Naive thymus-derived CD8-positive, alpha-beta T cell (primary cell): Measurements from ENCODE around the gene AQP2. TPM values are rescaled to one million over a fixed set of nuclear protein-coding genes. Genes with fewer than 3 reads are reported as not detected.

Experiments
- ATAC-seq, 2 donors: fragments of 150-1000 bp; cut with Tn5 transposase in 1 of 2; sonication (Bioruptor Pico), chemical (Tn5 transposase) in 1 of 2; 1 replicate in 1 of 2; 2 replicates in 1 of 2; pipeline ENCODE4 v1.10.0; 2021; ENCODE audit warnings: mild to moderate bottlenecking in 2 of 2, moderate library complexity in 2 of 2
- POLR2A ChIA-PET: fragments of 350-600 bp; sonication (Branson Sonifier 250); formaldehyde crosslinking; loops from one replicate; lab custom pipeline; 2021; ENCODE audit warnings: antibody characterized with exemption; lab: Charles Lee
- DNase-seq, 10 donors: peaks; one replicate each; pipeline versions ENCODE4 v3.0.0 to v3.0.0-alpha.2; 2020 to 2022
- H3K27ac Mint-ChIP-seq, 10 donors: one replicate each; pipeline ENCODE4 v1.8.0; 2020 to 2022; ENCODE audit warnings: mild to moderate bottlenecking in 10 of 10, mixed read lengths in 10 of 10, moderate library complexity in 4 of 10, inconsistent platforms in 1 of 10
- H3K27me3 Mint-ChIP-seq, 5 donors: one replicate each; pipeline ENCODE4 v1.8.0; 2021 to 2022; ENCODE audit warnings: mixed read lengths in 5 of 5
- H3K36me3 Mint-ChIP-seq, 3 donors: one replicate each; pipeline ENCODE4 v1.8.0; 2020 to 2022; ENCODE audit warnings: mixed read lengths in 3 of 3, mild to moderate bottlenecking in 2 of 3, inconsistent platforms in 1 of 3
- H3K4me1 Mint-ChIP-seq, 4 donors: one replicate each; pipeline ENCODE4 v1.8.0; 2021 to 2022; ENCODE audit warnings: mixed read lengths in 4 of 4
- H3K4me3 Mint-ChIP-seq, 10 donors: one replicate each; pipeline ENCODE4 v1.8.0; 2020 to 2022; ENCODE audit warnings: mild to moderate bottlenecking in 10 of 10, mixed read lengths in 10 of 10, moderate library complexity in 6 of 10, inconsistent platforms in 1 of 10
- H3K9me3 Mint-ChIP-seq, 9 donors: one replicate each; pipeline ENCODE4 v1.8.0; 2020 to 2022; ENCODE audit warnings: mixed read lengths in 9 of 9, mild to moderate bottlenecking in 3 of 9, inconsistent platforms in 1 of 9, moderate library complexity in 1 of 9
- polyA plus RNA-seq, 3 donors: library from polyadenylated mRNA; unstranded; fragments of 300-500 nt; fragmentation: Illumina TruSeq; gene quantifications; one replicate each; pipeline ENCODE4 v1.2.3, GENCODE V29; 2021
- total RNA-seq, 8 experiments: library from RNA in 2 of 8; stranded (reverse) in 2 of 8; gene quantifications; one replicate each; pipeline ENCODE4 v1.2.3 and lab custom pipeline; 2021 to 2026

AQP2 gene
- total and polyA plus RNA-seq, 5 experiments from 2014 or later: not detected

DNA sequence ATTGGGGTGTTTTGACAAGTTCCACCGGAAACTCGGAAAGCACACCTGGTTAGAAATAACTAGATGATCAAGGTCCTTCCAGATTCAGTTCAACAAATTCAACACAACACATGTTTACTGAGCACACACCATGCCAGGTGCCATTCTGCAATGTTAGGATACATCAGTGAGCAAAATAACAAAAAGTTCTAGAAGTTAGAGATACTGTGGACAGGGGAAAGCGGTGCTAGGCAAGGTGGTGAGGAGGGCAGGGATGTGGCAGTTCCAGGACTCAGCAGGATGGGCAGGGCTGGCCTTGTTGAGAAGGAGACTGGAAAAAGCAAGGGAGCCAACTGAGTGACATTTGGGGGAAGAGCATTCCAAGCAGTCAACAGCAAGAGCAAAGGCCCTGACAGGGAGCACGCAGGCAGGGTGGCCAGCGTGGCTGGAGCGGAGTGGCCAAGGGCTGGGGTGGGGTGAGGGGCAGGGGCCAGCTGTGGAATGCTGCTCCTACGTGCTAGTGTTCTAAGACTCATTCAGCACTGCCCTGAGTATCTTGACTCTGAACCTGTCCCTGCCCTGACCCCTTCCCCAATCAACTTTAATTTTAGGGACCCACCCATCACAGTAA, 27.4 kb upstream of the AQP2 start:
- no peaks in the 10 kb centered on the region for H3K36me3 Mint-ChIP-seq
- H3K27me3 Mint-ChIP-seq: peaks cover 0 to 2% (median 2%) of the 10 kb centered on the region in 5 donors
- peaks cover 0 to 2% (median 0%) of the 10 kb centered on the region in 4 donors for H3K4me1 Mint-ChIP-seq
- ATAC-seq (no peak), DNase-seq (no peak)
- no peaks in the 10 kb centered on the region for H3K9me3 Mint-ChIP-seq
- POLR2A ChIA-PET: no interaction called here
- H3K27ac Mint-ChIP-seq: no peak overlapping the region
- H3K4me3 Mint-ChIP-seq: no peak overlapping the region

GRCh38 chr12:49923880-49924556, 26.5 kb upstream of the AQP2 start:
- POLR2A ChIA-PET: no interaction called here
- peaks cover 0 to 2% (median 0%) of the 10 kb centered on the region in 4 donors for H3K4me1 Mint-ChIP-seq
- H3K9me3 Mint-ChIP-seq: no peaks in the 10 kb centered on the region
- no peak for DNase-seq
- H3K36me3 Mint-ChIP-seq: no peaks in the 10 kb centered on the region
- H3K4me3 Mint-ChIP-seq: no peak overlapping the region
- ATAC-seq: no peak
- H3K27ac Mint-ChIP-seq: peak overlapping the region in 1 of 10 donors; percentile 27
- peaks cover 0 to 2% (median 1%) of the 10 kb centered on the region in 5 donors for H3K27me3 Mint-ChIP-seq

- H3K27ac Mint-ChIP-seq: no peak overlapping the region
- POLR2A ChIA-PET: no interaction called here
Measured at GRCh38 chr12:49924628-49925246, 25.8 kb upstream of the AQP2 start.

GRCh38 chr12:49925433-49926204, 24.9 kb upstream of the AQP2 start:
- POLR2A ChIA-PET: no interaction called here
- Mint-ChIP-seq H3K27me3 (peaks cover 2 to 12% (median 3%) of the 10 kb centered on the region in 5 donors), H3K4me3 (no peak overlapping the region), H3K27ac (no peak overlapping the region), H3K4me1 (peaks cover 0 to 2% (median 0%) of the 10 kb centered on the region in 4 donors), H3K9me3 (no peaks in the 10 kb centered on the region), H3K36me3 (no peaks in the 10 kb centered on the region)
- no peak for ATAC-seq
- DNase-seq: no peak

More at GRCh38 chr12:49924628-49925246, 25.8 kb upstream of the AQP2 start:
- Mint-ChIP-seq H3K36me3 (no peaks in the 10 kb centered on the region), H3K4me3 (peak overlapping the region in 1 of 10 donors; percentile 56), H3K27me3 (peaks cover under 1 to 8% (median 2%) of the 10 kb centered on the region in 5 donors), H3K4me1 (peaks cover 0 to 2% (median 0%) of the 10 kb centered on the region in 4 donors), H3K9me3 (no peaks in the 10 kb centered on the region)
- DNase-seq: no peak
- no peak for ATAC-seq

DNA sequence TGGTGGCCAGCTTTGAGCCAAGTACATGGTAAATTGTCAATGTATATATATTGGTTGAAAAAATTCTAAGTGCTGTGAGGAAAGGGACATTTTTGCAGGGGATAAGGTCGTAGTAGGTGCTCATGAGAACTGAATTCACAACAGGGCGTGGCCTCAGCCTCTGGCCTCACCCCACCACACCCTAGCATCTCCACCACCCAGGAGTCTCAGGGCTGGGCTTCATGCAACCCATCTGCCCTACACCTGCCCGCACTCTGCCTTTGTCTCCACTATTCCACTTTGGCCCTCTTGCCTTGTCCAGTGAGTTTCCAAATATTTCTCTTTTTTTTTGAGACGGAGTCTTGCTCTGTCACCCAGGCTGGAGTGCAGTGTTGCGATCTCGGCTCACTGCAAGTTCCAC, 22.1 kb upstream of the AQP2 start:
- H3K4me1 Mint-ChIP-seq: peaks cover 0 to 2% (median 0%) of the 10 kb centered on the region in 4 donors
- POLR2A ChIA-PET: no interaction called here

GRCh38 chr12:49929581-49929980, 21.0 kb upstream of the AQP2 start:
- Mint-ChIP-seq H3K36me3 (no peaks in the 10 kb centered on the region), H3K9me3 (no peaks in the 10 kb centered on the region), H3K27ac (no peak overlapping the region), H3K4me3 (no peak overlapping the region), H3K4me1 (no peaks in the 10 kb centered on the region), H3K27me3 (peaks cover 3 to 12% (median 5%) of the 10 kb centered on the region in 5 donors)
- POLR2A ChIA-PET: no interaction called here
- no peak for ATAC-seq
- DNase-seq: no peak

More for the DNA sequence above, 22.1 kb upstream of the AQP2 start:
- Mint-ChIP-seq H3K27me3 (peaks cover 3 to 12% (median 4%) of the 10 kb centered on the region in 5 donors), H3K27ac (no peak overlapping the region), H3K36me3 (no peaks in the 10 kb centered on the region), H3K9me3 (no peaks in the 10 kb centered on the region), H3K4me3 (no peak overlapping the region)
- DNase-seq (no peak), ATAC-seq (no peak)

DNA sequence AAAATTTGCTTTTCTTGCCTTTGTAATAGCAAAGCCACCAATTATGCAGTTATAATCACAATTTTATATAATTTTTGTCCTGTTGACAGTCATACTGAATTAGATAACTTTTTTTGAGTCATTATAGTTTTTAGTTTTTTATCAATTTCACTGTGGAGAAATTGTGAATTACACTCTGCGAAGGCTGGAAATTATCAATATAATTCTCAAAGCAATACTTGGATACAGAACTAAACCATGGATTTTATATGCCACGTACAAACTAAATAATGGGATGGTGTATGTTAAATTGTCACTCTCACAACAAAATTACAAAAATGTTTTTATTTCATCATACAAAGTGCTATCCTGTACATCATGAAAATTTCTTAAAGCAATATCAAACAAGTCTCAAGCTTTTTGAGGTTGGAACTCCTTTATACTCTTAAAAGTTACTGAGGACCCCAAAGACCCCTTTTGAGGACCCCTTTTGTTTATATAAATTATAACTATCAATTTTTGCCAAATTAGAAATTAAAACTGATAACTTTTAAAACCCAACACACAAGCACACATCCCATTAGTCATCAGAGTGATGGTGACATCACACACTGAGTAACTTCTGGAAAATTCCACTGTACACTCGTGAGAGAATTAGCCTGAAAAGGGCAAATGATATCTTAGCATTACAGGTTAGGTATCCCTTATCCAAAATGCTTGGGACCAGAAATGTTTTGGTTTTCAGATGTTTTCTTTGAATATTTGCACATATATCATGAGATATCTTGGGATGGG, 19.8 kb upstream of the AQP2 start:
- Mint-ChIP-seq H3K27ac (no peak overlapping the region), H3K27me3 (peaks cover 3 to 12% (median 8%) of the 10 kb centered on the region in 5 donors), H3K4me1 (no peaks in the 10 kb centered on the region), H3K4me3 (no peak overlapping the region), H3K36me3 (no peaks in the 10 kb centered on the region), H3K9me3 (no peaks in the 10 kb centered on the region)
- ATAC-seq (no peak), DNase-seq (no peak)
- POLR2A ChIA-PET: interaction anchor here (0.5 kb wide), 1 partner anchor 249 kb away, joined by 3 read pairs; no protein-coding TSS in a partner anchor

GRCh38 chr12:49932023-49932422, 18.5 kb upstream of the AQP2 start:
- Mint-ChIP-seq H3K27me3 (peaks cover 3 to 12% (median 8%) of the 10 kb centered on the region in 5 donors), H3K9me3 (no peaks in the 10 kb centered on the region), H3K4me1 (no peaks in the 10 kb centered on the region), H3K27ac (no peak overlapping the region), H3K4me3 (no peak overlapping the region), H3K36me3 (no peaks in the 10 kb centered on the region)
- ATAC-seq: no peak
- no peak for DNase-seq
- POLR2A ChIA-PET: interaction anchor here (0.5 kb wide), 1 partner anchor 560 kb away, joined by 4 read pairs; no protein-coding TSS in a partner anchor

DNA sequence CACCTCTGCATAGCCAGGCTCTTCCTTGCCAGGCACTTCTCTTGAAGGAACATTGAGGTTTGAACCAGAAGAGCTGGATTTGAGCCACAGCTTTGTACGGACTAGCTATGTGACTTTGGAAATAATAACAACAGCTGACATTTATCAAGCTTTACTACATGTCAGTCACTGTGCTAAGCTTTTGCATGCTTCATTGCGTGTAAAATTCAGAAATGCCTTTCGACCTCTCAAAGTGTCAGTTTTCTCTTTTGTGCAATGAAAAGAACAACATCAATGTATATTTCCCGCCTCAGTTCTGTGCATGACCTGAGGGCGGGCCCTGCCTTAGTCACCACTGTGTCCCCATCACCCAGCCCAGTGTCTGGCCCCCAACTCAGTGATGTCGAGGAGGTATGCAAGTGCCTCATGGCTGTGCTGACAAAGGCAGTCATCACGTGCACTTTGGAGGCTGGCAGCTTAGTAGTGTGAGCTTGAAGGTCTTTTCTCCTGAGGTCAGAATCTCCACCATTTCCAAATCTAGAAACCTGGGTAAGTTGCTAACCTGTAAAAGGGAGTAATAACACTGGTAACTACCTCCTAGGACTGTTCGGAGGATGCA, 17.9 kb upstream of the AQP2 start:
- Mint-ChIP-seq H3K9me3 (no peaks in the 10 kb centered on the region), H3K4me1 (no peaks in the 10 kb centered on the region)
- ATAC-seq: no peak

GRCh38 chr12:49933796-49934195, 16.7 kb upstream of the AQP2 start:
- Mint-ChIP-seq H3K9me3 (no peaks in the 10 kb centered on the region), H3K27me3 (peaks cover 3 to 12% (median 6%) of the 10 kb centered on the region in 5 donors), H3K4me3 (no peak overlapping the region), H3K36me3 (no peaks in the 10 kb centered on the region), H3K4me1 (no peaks in the 10 kb centered on the region), H3K27ac (no peak overlapping the region)
- ATAC-seq (no peak), DNase-seq (no peak)
- POLR2A ChIA-PET: no interaction called here

More for the DNA sequence above, 17.9 kb upstream of the AQP2 start:
- POLR2A ChIA-PET: interaction anchor here (0.5 kb wide), 1 partner anchor 561 kb away, joined by 4 read pairs; no protein-coding TSS in a partner anchor
- Mint-ChIP-seq H3K4me3 (no peak overlapping the region), H3K27me3 (peaks cover 3 to 12% (median 8%) of the 10 kb centered on the region in 5 donors), H3K36me3 (no peaks in the 10 kb centered on the region), H3K27ac (peak overlapping the region in 1 of 10 donors; percentile 48)
- no peak for DNase-seq

DNA sequence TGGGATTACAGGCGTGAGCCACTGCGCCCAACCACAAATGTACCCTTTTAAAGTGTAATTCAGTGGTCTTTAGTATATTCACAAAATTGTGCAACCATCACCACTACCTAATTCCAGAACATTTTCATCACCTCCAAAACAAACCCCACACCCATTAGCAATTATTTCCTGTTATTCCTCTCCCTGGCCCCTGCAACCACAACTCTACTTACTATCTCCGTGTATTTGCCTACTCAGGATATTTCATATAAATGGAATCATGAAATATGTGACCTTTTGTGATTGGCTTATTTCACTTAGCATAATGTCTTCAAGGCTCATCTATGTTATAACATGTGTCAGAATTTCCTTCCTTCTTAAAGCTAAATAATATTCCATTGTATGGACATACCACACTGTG, 16.0 kb upstream of the AQP2 start:
- Mint-ChIP-seq H3K36me3 (no peaks in the 10 kb centered on the region), H3K27ac (no peak overlapping the region), H3K4me3 (no peak overlapping the region), H3K27me3 (peaks cover 2 to 9% (median 6%) of the 10 kb centered on the region in 5 donors), H3K4me1 (no peaks in the 10 kb centered on the region), H3K9me3 (no peaks in the 10 kb centered on the region)
- DNase-seq: no peak
- POLR2A ChIA-PET: no interaction called here
- no peak for ATAC-seq
